Progenitor cell of endocrine pancreas (in vitro differentiated cells): ENCODE measurements around the gene SCGB1C2. TPM values are rescaled to one million over a fixed set of nuclear protein-coding genes. Genes with fewer than 3 reads are reported as not detected.

Experiments
- DNase-seq: peaks from one replicate; pipeline ENCODE4 v3.0.0; 2021; ENCODE audit warnings: low spot score; ENCODE audit not compliant: unreplicated experiment
- H3K27ac Mint-ChIP-seq: 2 replicates; pipeline ENCODE4 v1.8.0; 2021; ENCODE audit warnings: mild to moderate bottlenecking, moderate library complexity, mixed read lengths
- H3K27me3 Mint-ChIP-seq: 2 replicates; pipeline ENCODE4 v1.8.0; 2021; ENCODE audit warnings: mixed read lengths
- H3K36me3 Mint-ChIP-seq: 2 replicates; pipeline ENCODE4 v1.8.0; 2022; ENCODE audit warnings: mixed read lengths; ENCODE audit not compliant: insufficient read depth
- H3K4me1 Mint-ChIP-seq: 2 replicates; pipeline ENCODE4 v1.8.0; 2021; ENCODE audit warnings: low read depth, mixed read lengths
- H3K4me3 Mint-ChIP-seq: 2 replicates; pipeline ENCODE4 v1.8.0; 2021; ENCODE audit warnings: low read depth, mild to moderate bottlenecking, moderate library complexity, mixed read lengths
- H3K9me3 Mint-ChIP-seq: 2 replicates; pipeline ENCODE4 v1.8.0; 2021; ENCODE audit warnings: low read depth, mixed read lengths
- CTCF ChIP-seq: fragments of 200-600 bp; sonication (generic); IDR thresholded peaks from one replicate; pipeline ENCODE4 v1.5.0; 2021; ENCODE audit warnings: antibody characterized with exemption, mild to moderate bottlenecking; ENCODE audit not compliant: unreplicated experiment
- total RNA-seq: library from RNA; stranded (reverse); gene quantifications from 2 replicates; pipeline ENCODE4 v1.2.1, GENCODE V29; 2021

The SCGB1C2 gene
- total RNA-seq, 1 donor from 2014 or later = not detected

DNA sequence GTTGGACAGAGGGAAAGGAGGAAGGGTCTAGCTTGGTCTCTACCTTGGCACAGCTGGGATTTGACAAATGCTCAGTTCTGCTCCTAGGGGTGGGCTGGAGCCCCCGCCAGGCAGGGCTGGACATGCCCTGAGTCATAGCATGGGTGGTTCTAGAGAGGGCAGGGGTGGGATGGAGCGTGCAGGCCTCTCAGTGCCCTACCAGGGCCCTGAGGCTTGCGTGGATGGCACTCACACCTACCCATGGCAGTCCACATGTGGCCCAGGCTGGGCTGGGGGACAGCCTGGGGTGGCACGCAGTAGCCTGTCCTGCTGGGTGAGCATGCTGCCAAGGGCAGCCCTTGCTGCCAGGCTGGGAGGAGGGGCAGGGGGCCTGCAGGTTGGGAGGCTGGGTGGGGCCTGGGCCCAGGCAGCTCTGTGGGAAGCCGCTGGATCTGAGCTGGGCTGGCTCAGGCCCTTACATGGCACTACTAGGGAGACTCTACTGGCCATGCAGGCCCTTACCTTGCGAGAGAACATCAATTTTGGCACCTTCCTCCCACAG lies 32.8 kb downstream of the SCGB1C2 start:
- no peak for DNase-seq
- TF ChIP-seq CTCF = no peak
- H3K4me1 Mint-ChIP-seq = no peaks in the 10 kb centered on the region
- no peaks in the 10 kb centered on the region for H3K36me3 Mint-ChIP-seq
- no peak overlapping the region for H3K4me3 Mint-ChIP-seq
- H3K9me3 Mint-ChIP-seq = no peaks in the 10 kb centered on the region
- no peak overlapping the region for H3K27ac Mint-ChIP-seq
- peaks cover 8% of the 10 kb centered on the region for H3K27me3 Mint-ChIP-seq

DNA sequence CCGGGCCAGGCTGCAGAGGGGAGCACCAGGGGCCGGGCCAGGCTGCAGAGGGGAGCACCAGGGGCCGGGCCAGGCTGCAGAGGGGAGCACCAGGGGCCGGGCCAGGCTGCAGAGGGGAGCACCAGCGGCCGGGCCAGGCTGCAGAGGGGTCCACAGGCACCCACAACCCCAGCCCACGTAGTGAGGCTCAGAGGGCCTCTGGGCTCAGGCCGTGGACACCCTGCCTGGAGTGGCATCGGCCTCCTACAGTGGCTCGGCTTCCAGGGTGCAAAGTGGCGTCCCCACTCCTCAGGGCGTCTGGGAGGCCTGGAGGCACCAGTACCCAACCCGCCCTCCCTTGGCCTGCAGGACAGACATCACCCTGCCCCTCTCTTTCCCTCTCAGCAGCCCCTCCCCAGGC lies 34.5 kb downstream of the SCGB1C2 start:
- H3K36me3 Mint-ChIP-seq = no peaks in the 10 kb centered on the region

DNA sequence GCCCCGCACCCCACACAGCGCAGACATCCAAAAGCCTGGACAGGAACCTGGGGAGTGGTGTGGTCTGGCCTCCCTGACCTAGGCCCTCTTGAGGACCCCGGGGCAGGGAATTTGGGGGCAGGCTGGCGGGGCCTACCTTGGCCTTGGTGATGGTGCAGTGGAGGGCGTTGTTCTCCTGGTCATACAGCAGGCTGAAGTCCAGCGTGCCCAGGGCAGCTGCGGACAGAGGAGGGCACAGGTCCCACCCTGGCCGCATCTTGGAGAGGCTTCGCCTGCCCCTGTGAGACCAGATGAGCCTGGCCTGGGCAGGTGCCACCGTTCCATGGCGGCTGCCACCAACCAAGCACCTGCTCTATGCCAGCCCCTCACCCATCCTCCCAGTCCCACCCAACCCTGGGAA lies 35.0 kb downstream of the SCGB1C2 start:
- Mint-ChIP-seq H3K9me3 (no peaks in the 10 kb centered on the region), H3K27ac (no peak overlapping the region), H3K4me1 (no peaks in the 10 kb centered on the region), H3K27me3 (peaks cover 17% of the 10 kb centered on the region), H3K36me3 (no peaks in the 10 kb centered on the region), H3K4me3 (no peak overlapping the region)
- no peak for DNase-seq
- no peak for TF ChIP-seq CTCF

More for the DNA sequence above, 34.5 kb downstream of the SCGB1C2 start:
- TF ChIP-seq CTCF = no peak
- H3K4me1 Mint-ChIP-seq = no peaks in the 10 kb centered on the region
- no peak for DNase-seq
- peaks cover 12% of the 10 kb centered on the region for H3K27me3 Mint-ChIP-seq
- no peak overlapping the region for H3K27ac Mint-ChIP-seq
- H3K4me3 Mint-ChIP-seq = no peak overlapping the region
- H3K9me3 Mint-ChIP-seq = no peaks in the 10 kb centered on the region

DNA sequence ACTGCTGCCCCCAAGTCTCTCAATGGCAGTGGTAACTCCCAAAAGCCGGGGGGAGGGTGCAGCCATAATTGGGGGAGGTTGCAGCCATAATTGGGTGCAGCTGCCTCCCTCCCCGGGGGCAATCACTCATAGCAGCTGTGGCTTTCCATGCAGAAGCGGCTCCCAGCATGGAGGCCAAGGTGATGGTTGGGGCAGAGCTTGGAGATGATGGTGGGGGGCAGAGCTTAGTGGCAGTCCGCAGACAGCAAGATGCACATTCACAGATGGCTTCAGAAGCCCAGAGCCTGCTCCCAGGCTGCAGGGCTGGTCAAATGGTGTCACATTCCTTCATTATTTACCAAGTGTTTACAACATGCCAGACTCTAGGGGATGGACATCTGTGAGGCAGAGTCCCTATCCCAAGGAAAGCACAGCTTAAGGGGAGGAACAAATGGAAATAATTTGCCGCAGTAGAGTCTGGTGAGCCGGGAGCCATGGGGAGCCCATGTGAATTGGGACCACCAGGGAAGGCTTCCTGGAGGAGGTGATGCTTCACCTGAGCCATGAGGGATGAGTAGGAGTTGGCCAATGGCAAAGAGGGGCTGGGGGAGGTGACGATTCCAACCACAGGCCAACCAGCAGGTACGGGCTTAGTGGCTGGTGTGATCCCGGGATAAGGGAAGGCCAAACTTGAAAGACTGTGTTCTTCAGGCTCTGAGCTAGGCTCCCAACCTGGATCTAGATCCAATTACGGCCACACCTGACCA lies 36.0 kb downstream of the SCGB1C2 start:
- Mint-ChIP-seq H3K36me3 (no peaks in the 10 kb centered on the region), H3K9me3 (no peaks in the 10 kb centered on the region), H3K27me3 (peaks cover 27% of the 10 kb centered on the region), H3K4me1 (no peaks in the 10 kb centered on the region), H3K27ac (no peak overlapping the region), H3K4me3 (no peak overlapping the region)
- DNase-seq = no peak
- TF ChIP-seq CTCF = no peak

DNA sequence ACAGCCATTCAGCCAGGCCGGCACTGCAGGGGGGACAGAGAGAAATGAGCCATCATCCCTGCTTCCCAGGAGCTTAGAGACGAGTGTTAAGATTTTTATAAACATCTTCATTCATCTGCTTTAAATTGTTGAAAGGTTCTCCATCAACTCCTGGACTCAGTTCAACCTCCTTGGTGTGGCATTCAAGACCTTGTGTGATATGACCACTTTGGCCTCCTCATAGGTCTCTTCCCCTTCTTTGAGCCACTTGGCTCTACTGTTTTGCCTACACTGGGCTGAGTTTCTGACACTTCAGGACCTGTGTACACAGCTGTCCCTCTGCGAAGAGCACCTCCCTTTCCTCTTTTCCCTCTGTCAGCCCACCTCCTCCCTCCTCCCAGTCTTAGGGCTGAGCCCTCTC lies 39.8 kb downstream of the SCGB1C2 start:
- H3K4me1 Mint-ChIP-seq = peaks cover under 1% of the 10 kb centered on the region
- no peaks in the 10 kb centered on the region for H3K9me3 Mint-ChIP-seq
- TF ChIP-seq CTCF = no peak
- H3K36me3 Mint-ChIP-seq = no peaks in the 10 kb centered on the region
- no peak overlapping the region for H3K4me3 Mint-ChIP-seq
- no peak overlapping the region for H3K27ac Mint-ChIP-seq
- no peak for DNase-seq
- H3K27me3 Mint-ChIP-seq = peaks cover 41% of the 10 kb centered on the region
